HG02852 (cell line): ENCODE measurements around the gene RBBP6.
"Not testable (repeated sequence)": the region's sequence is repeated elsewhere in the genome, so short reads cannot be mapped to it uniquely, and the experiment has no call there.

Experiments
- ATAC-seq: cut with Tn5 transposase; IDR thresholded peaks from one replicate; pipeline ENCODE4 v1.9.1; 2021; ENCODE audit warnings: mild to moderate bottlenecking, moderate library complexity; ENCODE audit not compliant: unreplicated experiment

Gene RBBP6, protein sequence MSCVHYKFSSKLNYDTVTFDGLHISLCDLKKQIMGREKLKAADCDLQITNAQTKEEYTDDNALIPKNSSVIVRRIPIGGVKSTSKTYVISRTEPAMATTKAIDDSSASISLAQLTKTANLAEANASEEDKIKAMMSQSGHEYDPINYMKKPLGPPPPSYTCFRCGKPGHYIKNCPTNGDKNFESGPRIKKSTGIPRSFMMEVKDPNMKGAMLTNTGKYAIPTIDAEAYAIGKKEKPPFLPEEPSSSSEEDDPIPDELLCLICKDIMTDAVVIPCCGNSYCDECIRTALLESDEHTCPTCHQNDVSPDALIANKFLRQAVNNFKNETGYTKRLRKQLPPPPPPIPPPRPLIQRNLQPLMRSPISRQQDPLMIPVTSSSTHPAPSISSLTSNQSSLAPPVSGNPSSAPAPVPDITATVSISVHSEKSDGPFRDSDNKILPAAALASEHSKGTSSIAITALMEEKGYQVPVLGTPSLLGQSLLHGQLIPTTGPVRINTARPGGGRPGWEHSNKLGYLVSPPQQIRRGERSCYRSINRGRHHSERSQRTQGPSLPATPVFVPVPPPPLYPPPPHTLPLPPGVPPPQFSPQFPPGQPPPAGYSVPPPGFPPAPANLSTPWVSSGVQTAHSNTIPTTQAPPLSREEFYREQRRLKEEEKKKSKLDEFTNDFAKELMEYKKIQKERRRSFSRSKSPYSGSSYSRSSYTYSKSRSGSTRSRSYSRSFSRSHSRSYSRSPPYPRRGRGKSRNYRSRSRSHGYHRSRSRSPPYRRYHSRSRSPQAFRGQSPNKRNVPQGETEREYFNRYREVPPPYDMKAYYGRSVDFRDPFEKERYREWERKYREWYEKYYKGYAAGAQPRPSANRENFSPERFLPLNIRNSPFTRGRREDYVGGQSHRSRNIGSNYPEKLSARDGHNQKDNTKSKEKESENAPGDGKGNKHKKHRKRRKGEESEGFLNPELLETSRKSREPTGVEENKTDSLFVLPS (N-terminal part only)

DNA sequence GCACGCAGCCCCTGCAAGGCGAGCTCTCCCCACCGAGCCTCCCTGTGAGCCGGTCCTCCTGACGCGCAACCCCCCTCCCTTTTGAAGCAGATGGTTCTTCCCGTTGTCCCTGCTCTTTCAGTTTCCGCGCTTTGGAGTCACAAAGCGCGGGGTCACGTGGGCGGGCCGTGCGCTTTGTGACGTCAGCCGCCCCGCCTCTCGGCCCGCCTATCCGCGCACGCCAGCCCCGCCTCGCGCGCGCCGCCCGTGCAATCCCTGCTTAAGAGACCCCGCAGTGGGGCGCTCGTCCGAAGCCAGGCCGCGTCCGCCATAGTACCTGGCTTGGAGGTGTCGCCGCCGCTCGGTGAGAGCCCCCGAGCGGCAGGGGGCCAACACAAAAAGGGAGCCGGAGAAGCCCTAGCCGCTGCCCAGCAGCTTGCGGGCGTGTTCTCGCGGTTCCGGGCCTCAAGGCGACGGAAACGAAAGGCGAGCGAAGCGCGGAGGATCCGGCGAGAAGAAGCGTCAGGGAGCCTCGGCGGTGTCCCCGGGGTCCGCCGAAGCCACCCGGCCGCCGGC lies at the start of gene RBBP6:
TSS of gene RBBP6 (plus strand) at position 272 of the 555 bp plus-strand sequence. CDS start 1,061 bp downstream, outside the sequence.
- ATAC-seq = peak; percentile 88

DNA sequence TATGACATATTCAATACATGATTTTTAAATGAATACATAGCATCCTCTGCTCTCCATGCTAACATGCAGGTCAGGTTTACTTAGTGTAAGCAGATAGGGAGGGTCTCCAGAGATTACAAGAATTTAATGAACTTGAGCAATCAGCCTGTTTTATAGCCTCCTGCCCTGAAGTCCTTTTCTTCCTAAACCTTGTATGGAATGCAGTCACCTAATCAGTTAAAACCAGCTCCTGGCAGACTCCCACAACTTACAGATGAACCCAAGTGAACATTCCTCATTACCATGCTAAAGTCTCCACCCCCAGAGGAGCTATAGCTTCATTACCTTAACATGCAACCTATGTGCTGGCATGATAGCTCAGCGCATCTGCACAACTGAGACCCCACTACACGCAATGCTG lies 48.5 kb upstream of the RBBP6 start:
- no peak for ATAC-seq

DNA sequence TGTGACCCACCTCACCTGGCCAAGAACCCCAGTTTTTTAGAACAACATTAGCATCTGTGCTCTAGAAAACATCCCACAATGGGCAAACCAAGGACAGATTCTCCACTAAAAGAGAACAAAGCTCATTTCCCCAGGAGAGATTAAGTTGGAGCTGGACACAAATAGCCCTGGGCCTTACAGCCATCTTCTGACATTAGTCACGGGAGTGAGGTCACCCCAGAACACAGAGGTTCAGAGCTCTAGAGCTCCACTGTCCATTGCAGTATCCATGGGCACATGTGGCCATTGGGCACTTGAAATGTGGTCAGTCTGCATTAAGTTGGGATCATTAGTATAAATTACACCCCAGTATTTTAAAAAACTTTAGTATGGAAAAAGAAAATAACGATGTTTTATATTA lies 47.6 kb upstream of the RBBP6 start:
- ATAC-seq = no peak

DNA sequence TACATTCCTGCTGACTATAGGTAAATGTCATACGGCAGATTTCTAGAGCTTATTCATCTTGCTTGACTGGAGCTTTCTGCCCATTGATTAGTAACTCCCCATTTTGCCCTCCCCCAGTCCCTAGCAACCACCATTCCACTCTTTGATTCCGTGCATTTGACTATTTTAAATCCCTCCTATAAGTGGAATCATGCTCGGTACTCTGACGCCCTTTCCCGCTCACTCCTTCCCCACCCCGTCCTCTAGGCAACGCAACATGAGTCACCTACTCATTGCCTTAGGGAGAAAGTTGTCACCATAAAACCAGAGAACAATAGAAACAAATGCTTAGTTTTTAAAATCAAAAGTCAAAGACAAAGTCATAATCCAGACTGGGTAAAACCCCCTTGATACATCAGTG lies 45.5 kb upstream of the RBBP6 start:
- ATAC-seq = no peak

DNA sequence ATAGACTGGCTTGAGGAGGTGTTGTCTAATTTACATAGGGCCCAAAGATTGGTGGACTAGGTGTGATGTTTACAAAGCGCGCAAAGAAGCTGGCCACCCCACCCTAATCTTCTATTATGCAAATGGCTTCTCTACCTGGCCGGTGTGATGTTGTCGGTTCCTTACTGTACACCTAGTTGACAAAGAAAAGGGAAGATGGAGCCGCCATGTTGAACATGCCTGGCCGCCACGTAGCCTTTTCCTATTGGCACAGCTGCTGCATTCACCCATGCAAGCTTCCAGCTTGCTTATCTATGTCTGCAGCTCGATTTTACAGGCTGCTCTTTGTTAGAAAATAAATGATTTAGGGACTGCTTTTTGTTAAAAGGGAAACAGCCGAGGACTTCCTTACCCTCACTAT lies 44.2 kb upstream of the RBBP6 start:
- not testable (repeated sequence) for ATAC-seq

DNA sequence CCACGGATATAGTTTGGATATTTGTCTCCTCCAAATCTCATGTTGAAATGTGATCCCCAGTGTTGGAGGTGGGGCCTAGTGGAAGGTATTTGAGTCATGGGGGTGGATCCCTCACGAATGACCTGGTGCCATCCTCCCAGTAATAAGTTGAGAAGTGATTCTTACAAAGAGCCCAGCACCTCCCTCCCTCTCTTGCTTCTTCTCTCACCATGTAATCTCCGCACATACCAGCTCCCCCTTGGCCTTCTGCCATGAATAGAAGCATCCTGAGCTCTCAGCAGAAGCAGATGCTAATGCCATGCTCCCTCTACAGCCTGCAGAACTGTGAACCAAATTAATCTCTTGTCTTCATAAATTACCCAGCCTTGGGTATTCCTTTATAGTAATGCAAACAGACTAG lies 41.9 kb upstream of the RBBP6 start:
- no peak for ATAC-seq

DNA sequence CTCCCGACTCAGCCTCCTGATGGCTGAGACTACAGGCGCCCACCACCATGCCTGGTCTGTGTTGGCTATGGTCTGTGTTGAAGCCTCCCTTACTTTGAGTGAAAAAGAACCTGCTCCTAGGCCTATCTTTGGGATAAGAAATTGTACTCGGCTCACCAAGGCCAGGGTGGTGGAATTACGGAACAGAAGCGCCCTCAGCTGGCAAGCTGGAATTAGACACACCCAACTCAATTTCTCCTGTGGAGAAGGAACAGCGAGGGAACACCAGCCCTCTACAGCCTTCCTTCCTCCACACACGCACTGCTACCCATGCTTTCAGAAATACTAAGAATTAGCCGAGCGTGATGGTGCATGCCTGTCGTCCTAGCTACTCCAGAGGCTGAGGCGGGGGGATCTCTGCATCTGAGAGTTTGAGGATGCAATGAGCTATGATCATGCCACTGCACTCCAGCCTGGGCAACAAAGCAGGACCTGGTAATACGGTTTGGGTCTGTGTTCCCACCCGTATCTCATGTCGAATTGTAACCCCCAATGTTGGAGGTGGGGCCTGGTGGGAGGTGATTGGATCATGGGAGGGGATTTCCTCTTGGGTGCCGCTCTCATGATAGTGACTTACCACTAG lies 40.1 kb upstream of the RBBP6 start:
- no peak for ATAC-seq

DNA sequence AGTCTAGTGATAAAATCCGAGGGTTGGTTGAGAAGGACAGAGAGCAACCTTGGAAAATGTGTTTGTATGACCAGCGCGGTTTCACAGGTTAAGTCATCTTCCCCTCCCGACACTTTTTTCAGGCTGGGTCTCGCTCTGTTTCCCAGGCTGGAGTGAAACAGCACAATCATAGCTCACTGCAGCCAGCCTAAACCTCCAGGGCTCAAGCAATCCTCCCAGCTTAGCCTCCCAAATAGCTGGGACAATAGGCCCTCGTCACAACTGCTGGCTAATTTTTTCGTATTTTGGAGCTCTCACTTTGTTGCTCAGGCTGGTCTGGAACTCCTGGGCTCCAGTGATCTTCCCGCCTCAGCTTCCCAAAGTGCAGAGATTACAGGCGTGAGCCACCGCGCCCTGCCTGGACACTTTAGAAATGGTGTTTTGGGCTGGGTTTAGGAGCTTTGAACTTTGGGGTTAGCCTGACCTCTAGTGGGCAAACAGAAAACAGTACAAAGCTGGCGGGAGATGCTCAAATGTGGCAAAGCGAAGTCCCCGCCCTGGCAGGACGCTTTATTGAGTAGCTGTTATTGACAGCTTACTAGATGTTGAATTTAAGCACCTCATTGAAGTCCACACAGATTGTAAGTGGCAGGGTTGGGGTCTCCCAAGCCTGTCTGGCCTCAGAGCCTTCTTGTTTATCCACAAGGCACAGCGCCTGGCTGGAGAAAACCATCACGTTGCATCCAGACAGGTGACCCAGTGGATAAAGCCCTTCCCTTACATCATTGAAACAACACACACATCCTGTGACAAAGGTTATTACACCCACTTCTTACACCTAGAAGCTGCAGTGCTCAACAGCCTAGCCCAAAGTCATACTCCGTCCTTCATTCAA lies 34.7 kb upstream of the RBBP6 start:
- peak; percentile 62 for ATAC-seq

DNA sequence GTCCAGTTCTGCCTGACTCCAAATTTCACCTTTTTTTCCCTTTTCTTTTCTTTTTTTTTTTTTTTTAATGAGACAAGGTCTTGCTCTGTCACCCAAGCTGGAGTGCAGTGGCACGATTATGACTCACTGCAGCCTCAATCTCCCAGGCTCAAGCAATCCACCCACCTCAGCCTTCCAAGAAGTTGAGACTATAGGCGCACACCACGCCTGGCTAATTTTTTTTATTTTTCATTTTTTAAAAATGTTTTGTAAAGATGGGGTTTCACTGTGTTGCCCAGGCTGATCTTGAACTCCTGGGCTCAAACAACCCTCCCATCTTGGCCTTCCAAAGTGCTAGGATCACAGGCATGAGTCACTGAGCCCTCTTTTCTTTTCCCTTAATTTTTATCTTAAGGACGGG lies 33.4 kb upstream of the RBBP6 start:
- ATAC-seq = no peak

DNA sequence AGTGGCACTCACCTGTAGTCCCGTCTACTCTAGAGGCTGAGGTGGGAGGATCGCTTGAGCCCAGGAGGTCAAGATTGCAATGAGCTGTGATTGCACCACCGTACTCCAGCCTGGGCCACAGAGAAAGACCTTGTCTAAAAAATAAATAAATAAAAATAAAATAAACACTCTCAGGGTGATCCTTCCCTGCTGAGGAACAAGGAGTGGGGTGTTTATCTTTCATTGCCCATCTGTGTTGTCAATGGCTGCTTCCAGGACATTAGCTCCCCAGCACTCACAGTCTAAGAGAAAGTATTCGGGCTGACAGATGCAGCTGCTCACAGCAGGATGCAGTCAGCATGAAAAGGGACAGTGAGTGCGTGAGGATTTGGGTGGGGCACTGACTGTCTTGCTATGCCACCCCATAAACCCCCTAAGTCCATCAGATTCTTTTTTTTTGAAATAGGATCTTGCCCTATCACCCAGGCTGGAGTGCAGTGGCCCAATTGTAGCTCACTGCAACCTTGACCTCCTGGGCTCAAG lies 31.3 kb upstream of the RBBP6 start:
- no peak for ATAC-seq

DNA sequence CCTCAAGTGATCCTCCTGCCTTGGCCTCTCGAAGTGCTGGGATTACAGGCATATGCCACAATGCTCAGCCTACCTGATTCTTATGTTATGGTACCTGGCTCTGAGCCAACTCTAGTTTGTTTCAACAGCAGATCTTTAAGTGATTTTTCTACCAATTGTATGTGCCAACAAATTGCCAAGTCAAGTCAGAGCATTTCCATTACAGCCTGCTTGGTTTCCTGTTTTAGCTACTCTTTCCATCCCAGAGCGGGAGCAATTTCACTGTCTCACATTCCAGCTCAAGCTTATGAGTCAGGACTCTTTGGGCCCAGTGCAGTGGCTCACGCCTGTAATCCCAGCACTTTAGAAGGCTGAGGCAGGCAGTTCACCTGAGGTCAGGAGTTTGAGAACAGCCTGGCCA lies 30.8 kb upstream of the RBBP6 start:
- no peak for ATAC-seq

DNA sequence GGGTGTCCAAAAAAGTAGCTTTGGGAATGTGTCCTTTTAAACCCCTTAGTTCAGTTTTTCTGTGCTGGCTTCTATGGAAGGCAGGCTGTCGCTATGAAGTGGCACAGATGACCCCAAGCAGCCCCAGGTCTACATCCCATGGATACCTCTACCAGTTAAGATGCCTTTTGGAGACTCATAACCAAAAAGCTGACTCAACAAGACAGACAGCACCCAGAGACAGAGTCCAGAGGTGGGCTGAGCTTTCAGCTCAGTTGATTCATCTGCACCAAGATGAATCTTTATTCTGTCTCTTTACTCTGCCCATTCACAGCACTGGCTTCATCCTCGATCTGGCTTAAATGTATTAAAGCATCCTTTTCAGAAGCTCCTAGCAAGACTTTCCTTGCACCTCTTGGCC lies 29.8 kb upstream of the RBBP6 start:
- ATAC-seq = no peak

DNA sequence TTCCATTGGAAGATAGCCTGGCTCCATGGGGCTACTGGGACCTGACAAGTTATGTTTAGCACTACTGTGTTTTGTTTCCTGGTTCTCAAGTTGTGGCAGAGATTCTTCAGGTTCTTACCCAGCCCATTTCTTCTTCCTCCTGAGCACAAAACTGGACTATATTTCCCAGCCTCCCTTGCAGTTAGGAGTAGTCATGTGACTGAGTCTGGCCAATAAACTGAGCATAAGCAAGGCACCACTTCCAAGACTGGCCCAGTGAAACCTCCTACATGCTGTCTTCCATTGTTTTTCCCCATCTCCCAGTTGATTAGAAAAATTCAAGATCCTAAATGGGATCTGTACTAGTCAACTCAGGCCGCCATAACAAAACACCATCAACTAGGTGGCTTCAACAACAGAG lies 28.2 kb upstream of the RBBP6 start:
- ATAC-seq = no peak

DNA sequence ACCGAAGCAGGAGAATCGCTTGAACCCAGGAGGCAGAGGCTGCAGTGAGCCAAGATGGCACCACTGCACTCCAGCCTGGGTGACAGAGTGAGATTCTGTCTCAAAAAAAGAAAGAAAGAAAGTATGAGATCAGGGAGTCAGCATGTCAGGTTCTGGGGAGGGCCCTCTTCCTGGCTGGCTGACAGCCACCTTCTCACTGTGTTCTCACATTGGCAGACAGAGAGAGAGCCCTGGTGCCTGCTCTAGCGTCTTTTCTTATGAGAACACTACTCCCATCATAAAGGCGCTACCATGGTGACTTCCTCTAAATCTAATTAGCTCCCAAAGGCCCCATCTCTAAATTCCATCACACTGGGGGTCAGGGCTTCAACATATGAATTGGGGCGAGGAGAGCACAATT lies 27.6 kb upstream of the RBBP6 start:
- ATAC-seq = no peak

DNA sequence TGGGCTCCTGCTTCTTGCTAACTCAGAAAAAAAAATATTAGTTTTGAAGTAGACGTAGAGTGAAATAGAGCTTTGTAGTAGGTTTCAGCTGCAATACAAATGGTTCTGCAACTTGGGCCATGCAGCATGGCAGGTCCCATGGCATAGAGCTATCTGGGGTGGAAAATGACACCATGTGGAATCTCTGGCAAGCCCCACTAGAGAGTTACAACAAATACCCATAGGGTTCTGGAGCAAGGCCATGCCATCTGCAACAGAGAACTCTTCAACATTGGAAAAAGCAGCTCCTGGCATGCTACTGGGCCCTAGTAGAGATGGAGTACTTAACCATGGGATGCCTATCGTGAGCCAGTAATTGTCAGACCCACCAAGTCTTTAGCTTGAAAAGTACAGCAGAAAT lies 25.3 kb upstream of the RBBP6 start:
- ATAC-seq = no peak

DNA sequence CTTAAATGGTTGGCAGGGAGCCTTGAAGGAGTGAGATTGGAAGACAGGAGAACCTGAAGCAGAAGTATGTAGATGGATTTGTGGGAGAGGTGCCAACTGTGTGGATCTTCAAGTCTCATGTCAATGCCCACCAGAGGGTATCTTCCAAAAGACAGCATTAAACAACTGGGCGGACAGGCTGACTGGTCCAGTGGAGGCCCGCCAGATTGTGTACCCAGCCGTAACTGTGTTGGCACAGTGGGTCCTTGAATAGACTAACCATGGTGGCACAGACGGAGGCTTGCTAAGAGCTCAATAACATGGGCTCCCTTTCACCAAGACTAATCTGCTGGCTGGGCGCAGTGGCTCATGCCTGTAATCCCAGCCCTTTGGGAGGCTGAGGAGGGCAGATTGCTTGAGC lies 24.2 kb upstream of the RBBP6 start:
- no peak for ATAC-seq

DNA sequence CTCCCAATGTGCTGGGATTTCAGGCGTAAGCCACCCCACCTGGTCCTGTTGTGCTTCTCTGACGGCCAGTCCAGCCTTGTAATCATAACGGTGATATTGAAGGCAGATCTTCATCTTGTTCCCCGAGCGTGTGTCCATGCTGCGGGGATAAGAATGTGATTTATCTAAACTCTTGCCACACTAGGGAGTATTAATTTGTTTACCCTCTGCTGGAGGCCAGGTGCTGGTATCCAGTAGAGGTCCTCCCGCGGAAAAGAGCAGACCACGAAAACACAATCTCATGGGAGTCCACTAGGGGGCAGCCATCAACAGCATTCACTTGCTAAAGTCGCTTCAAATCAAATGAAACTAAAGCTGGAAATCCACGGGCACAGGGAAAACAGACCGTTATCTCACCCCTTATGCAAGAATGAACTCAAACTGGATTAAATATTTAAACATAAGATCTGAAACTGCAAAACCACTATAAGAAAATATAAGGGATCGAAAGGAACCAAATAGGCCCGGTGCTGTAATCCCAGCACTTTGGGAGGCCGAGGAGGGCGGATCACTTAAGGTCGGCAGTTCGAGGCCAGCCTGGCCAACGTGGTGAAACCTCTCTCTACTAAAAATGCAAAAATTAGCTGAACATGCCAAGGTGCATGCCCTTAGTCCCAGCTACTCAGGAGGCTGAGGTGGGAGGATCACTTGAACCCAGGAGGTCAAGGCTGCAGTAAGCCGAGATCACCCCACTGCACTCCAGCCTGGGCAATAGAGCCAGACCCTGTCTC lies 22.3 kb upstream of the RBBP6 start:
- ATAC-seq = no peak

DNA sequence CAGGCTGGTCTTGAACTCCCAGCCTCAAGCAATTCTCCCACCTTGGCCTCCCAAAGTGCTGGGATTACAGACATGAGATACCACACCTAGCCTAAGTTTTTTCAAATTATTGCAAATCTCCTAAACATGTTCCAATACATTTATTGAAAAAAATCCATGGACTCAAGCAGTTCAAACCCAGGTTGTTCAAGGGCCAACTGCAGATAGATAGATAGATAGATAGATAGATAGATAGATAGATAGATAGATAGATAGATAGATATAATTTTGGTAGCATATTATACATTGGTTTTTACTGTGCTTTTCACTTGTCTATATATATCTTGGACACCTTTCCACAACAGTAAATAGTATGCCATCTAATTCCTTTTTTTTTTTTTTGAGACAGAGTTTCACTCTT lies 20.9 kb upstream of the RBBP6 start:
- ATAC-seq = no peak

DNA sequence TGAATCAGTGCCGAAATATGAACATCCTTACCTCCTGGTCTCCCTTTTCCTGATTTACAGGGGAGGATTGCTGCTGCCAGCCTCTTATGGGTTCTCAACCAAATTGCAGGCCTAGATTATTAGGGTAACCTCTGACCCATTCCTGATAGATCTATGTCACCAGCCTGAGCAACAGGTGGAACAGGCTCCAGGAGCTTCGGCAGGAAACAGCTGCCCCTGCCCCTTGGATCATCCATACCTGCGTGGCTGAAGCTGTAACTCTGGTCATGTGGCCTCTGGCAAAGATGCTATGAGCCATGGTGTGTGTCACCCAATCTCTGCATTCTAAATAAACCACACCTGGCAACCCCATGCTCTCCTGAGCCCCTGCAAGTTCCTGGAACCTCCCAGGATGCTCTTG lies 18.4 kb upstream of the RBBP6 start:
- no peak for ATAC-seq
